GM21390 (cell line): Measurements from ENCODE around the gene DOHH.
"Not testable (repeated sequence)": the region's sequence is repeated elsewhere in the genome, so short reads cannot be mapped to it uniquely, and the experiment has no call there.

ENCODE experiments used
- ATAC-seq: cut with Tn5 transposase; IDR thresholded peaks from one replicate; pipeline ENCODE4 v1.9.1; 2021; ENCODE audit not compliant: unreplicated experiment

Gene DOHH

DNA sequence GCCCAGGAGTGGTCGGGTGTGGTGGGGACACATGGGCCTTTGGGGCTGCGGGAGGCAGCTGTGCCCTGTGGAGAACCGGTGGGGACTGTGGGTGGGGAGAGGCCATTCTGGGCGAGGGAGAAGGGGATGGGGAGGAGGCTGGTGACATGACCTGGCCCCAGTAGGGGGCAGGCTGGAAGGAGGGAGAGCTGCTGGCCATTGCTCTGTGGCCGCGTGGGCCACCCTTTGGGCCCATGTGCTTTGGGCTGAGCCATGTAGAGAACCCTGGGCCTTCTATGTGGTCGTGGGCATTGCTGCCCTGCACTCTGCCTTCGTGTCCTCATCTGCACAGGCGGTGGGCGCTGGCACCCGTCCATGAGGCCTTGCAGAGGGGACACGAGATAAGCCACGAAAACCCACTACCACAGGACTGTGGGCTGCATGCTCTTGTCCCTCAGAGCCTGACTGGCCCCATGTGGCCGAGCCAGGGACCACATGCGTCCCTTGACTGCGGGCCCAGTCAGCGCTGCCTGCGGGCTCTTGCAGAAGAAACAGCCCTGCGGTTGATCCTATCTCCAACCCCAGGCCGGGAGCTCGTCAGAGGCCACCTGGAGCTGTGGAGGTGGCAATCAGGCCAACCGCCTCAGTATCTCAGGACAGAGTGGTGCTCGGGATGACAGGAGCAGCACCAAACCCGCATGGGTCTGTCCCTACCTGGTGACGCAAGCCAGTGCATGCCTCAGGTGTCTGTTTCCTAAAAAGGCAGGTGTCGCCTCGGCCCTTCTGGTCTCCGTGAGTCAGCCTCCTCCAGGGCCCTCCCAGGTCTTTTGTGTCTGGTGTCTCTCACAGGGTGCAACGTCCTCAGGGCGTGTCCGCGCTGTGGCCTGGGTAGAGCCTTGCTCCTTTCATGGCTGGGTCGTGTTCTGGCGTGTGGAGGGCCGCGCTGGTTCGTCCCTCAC is 20.0 kb upstream of the DOHH start:
- ATAC-seq: no peak

GRCh38 chr19:3519126-3519525 is 18.7 kb upstream of the DOHH start:
- ATAC-seq: no peak

GRCh38 chr19:3518659-3519058 is 18.2 kb upstream of the DOHH start:
- ATAC-seq: no peak

DNA sequence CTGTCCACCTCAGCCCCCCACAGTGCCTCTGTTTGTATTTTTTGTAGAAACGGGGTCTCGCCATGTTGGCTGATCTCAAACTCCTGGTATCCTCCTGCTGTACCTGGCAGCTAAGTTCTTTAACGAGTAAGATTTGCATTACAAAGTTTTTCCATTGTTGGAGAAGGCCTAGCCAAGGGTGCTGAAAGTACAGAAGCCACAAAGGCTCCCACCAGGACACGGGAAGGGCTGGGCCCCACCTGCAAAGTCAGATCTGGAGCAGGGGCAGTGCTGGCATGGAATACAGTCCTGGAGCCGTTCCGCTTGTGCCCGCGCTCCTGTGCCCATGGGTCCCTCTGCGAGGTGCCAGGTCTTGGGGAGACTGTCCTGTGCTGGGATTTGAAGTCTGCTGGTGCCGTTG is 17.8 kb upstream of the DOHH start:
- no peak for ATAC-seq

DNA sequence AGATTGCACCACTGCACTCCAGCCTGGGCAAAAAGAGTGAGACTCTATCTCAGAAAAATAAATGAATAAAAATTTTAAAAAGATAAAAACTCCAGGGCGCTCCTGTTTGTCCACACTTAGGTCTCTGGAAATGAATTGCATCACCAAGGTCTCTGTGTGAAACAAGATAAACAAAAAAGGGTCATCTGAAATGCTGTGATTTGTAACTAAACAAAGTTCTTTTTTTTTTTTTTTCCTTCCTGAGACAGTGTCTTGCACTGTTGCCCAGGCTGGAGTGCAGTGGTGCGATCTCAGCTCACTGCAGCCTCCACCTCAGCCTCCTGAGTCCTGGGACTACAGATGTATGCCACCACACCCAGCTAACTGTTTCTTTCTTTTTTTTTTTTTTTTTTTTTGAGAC is 17.2 kb upstream of the DOHH start:
- ATAC-seq: no peak

DNA sequence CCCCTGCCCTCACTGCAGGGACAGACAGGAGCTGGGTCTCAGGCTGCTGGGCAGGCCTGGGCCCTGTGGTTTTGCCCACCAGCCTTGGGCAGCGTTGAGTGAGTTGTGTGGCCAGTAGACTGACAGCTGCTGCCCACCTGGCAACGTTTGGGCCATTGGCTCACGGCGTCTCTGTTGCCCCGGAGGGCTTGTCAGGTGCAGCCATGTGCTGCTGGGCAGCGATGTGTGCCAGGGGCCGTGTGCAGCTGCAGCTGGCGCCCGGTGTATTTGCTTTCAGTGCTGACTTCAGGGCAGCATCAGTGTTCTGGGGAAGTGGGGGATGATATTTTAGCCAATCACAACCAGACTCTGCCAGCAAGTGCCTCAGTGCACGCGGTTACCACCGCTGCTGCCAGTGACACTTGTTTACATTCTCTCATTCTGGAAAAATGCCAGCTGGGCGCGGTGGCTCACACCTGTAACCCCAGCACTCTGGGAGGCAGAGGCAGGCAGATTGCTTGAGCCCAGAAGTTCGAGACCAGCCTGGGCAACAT is 16.3 kb upstream of the DOHH start:
- no peak for ATAC-seq

- ATAC-seq: no peak
These were observed 15.5 kb upstream of the DOHH start for GRCh38 chr19:3515891-3516422.

DNA sequence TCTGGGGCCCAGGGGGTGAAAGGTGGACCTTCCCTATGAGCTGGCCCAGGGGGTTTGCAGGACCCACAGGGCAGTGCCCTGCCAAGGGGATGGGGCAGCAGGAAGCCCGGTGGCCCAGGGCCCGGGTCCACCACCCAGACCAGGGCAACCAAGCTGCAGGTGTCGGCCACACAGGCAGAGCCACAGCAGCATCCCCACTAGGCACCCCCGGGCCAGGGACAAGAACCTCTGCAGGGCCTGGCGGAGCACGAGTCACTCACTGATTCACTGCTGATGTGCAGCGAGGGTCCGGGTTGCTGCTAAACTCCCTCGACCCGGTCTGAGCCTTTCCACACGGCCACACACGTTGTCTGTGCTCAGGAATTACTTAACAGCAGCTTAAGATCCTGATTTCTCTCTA is 14.5 kb upstream of the DOHH start:
- no peak for ATAC-seq

- no peak for ATAC-seq
These were observed 13.0 kb upstream of the DOHH start for GRCh38 chr19:3513229-3514140.

DNA sequence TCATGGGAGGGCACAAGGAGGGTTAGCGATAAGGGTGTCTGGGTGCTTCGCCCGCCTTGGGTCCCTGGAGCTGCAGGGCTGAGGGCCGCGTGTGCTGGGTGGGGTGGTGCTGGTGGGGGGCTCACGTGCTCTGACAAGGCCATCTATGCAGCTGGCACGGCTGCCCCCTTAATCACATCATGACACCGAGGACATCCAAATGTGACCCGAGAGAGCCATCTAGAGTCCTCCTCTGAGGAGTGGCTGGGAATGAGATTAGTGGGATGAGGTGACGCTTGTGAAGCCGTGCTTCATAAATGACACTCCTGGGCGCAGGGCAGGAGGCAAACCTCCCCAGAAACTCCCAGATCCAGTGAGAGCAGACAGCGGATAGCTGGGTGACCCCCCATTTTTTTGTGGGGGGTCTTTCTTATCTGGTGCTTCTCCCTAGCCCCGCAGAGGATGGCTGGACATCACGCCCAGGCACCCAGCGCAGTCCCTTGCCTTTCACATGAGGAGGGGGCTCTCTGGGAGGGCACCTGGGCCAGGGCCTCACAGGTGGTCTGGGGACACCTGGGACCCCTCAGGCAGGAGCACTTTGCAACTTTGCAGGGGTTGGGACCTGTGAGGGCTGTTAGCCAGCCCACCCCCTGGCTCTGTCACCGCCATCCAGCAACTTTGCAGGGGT is 12.2 kb upstream of the DOHH start:
- ATAC-seq: no peak

DNA sequence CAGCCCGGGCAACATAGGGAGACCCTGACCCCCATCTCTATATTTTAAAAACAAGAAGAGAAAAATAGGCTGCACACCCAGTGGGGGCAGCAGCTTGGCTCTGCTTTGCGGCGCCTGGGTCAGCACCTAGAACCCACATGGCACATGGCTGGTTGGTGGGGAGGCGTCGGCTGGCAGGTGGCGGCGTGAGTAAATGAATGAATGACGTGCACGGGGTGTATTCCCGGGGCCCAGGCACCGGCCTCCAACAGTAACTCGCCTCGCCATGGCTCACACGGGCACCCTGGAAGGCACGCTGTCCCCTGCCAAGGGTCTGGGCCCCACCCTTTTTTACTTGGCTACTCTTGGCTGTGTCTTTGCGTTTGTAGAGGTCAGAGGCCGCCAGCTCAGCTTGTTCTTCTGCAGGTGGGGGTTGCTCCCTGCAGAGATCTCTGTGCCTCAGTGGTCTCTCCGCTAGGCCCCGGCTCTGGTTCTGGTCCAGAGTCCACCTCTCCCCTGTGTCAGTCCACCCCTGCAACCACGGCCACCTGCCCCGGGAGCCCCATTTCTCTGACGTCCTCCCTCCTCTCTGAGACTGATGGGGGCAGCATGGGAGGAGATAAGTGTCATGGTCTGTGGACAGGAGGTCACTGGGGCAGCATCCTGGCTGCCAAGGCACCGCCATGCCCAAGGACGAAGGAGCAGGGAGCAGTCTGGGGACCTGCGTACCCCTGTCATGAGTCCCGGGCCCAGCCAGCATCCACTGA is 11.2 kb upstream of the DOHH start:
- no peak for ATAC-seq

DNA sequence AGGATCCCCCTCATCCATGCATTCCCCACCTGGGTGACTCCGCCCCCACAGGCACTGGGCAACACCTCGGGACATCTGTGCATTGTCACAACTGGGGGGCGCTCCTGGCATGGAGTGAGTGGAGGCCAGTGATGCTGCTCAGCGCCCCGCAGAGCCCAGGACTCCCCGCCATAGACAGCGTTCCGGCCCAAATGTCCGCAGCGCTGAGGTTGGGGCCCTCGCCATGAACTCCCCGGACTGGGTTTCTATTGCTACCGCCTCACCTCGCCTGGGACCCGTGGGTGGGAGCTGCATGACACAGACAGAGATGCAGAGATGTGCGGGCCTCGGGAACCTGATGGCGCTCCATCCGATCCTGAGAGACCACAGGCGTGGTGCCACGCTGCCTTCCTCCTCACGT is 10.3 kb upstream of the DOHH start:
- ATAC-seq: no peak

GRCh38 chr19:3509566-3509989 is 9.1 kb upstream of the DOHH start:
- no peak for ATAC-seq

GRCh38 chr19:3508771-3509535 is 8.5 kb upstream of the DOHH start:
- ATAC-seq: no peak

DNA sequence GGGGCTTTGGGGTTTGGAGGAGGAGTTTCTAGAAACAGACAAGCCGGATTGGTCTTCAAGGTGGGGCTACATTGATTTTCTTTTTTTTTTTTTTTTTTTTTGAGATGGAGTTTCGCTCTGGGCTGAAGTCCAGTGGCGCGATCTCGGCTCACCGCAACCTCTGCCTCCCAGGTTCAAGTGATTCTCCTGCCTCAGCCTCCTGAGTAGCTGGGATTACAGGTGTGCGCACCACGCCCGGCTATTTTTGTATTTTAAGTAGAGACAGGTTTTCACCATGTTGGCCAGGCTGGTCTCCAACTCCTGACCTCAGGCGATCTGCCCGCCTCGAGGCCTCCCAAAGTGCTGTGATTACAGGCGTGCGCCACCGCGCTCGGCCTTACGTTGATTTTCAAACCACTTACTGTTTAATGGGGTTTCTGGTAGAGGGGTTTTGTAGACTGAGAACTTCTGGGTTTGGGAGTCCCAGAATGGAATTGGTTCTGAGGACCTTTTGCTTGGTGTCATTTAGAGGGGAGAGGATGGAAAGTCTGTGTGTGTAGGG is 7.7 kb upstream of the DOHH start:
- ATAC-seq: not testable (repeated sequence)

DNA sequence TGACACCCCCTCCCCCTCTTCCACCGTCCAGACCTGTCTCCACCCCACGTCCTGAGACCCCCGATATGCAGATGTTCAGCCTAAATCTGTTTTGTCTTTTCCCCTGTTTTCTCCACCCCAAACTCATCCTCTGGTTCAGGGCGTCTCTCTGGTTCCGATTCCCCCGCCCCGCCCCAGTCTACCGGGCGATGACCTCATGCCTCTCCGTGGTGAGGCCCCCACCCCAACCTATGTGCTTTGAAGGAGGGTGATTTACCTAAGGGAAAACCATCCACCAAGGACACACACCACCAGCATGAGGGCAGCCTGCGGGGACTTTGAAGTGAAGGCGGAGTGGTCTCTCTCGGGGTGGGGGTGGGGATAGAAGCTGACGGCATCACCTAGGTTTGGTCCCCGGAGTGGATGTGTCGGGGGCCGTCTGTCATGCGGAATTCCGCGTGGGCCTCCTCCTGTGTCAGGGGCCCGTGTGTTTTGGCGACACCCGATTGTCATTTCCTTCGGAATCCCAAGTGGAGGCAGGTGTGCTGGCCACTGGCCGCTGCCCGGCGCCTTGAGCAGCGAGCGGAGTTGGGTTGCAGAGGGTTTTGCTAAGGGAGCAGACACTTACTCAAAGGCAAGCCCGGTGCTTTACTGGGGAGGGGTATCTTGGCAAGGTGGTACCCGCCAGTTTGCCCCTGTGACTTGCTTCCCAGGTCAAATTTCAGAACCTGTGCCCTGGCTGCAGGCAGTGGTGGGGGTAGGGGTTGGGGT is 7.1 kb upstream of the DOHH start:
- ATAC-seq: no peak

GRCh38 chr19:3506384-3507340 is 6.2 kb upstream of the DOHH start:
- ATAC-seq: peak; percentile 9
